C4-2B (cell line): ENCODE measurements around the gene ARID4B.
"Not testable (repeated sequence)": the region's sequence is repeated elsewhere in the genome, so short reads cannot be mapped to it uniquely, and the experiment has no call there.

Source experiments
- H3K27ac ChIP-seq: fragments of 450-650 bp; 2 replicates; pipeline ENCODE4 v1.5.1; 2017
- ZFX ChIP-seq: fragments of 450-650 bp; IDR thresholded peaks from 2 replicates; pipeline ENCODE4 v1.6.1; 2017
- TF ChIP-seq, protein P1 (sequence below): fragments of 450-650 bp; conservative IDR thresholded peaks from 2 replicates; pipeline ENCODE4 v1.5.1; 2017; ENCODE audit warnings: mild to moderate bottlenecking

ARID4B gene

DNA sequence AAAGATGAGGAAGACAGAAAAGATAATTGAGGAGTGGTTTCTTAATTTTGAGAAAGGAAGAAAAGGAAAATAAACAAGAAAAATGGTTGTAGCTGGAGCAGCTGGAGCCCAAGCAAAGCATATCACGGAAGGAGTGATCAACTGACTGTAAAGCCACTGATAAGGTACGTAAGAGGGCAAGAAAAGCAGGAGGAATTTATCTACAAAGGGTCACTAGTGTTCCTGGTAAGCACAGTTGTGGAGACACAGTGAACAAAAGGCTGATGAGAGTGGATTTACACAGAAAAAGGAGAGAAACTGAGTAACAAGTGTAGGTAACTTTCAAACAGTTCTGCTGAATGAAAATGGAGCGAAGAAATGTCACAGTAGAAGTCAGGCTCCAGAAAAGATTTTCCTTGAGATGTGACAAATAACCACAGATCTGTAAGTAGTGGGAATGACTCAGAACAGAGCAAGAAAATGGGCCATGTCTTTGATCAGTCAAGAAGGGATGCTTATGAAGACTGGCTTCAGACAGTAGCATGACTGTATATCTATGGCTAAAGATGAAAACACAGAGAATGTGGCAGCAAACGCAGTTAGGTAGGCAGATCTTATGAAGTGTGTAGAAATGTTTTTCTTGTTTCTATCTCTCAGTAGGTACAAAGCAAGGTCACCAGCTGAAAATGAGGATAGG, 121.3 kb downstream of the ARID4B start:
- TF ChIP-seq, protein P1, sequence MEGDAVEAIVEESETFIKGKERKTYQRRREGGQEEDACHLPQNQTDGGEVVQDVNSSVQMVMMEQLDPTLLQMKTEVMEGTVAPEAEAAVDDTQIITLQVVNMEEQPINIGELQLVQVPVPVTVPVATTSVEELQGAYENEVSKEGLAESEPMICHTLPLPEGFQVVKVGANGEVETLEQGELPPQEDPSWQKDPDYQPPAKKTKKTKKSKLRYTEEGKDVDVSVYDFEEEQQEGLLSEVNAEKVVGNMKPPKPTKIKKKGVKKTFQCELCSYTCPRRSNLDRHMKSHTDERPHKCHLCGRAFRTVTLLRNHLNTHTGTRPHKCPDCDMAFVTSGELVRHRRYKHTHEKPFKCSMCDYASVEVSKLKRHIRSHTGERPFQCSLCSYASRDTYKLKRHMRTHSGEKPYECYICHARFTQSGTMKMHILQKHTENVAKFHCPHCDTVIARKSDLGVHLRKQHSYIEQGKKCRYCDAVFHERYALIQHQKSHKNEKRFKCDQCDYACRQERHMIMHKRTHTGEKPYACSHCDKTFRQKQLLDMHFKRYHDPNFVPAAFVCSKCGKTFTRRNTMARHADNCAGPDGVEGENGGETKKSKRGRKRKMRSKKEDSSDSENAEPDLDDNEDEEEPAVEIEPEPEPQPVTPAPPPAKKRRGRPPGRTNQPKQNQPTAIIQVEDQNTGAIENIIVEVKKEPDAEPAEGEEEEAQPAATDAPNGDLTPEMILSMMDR = no peak
- no peak for TF ChIP-seq ZFX

DNA sequence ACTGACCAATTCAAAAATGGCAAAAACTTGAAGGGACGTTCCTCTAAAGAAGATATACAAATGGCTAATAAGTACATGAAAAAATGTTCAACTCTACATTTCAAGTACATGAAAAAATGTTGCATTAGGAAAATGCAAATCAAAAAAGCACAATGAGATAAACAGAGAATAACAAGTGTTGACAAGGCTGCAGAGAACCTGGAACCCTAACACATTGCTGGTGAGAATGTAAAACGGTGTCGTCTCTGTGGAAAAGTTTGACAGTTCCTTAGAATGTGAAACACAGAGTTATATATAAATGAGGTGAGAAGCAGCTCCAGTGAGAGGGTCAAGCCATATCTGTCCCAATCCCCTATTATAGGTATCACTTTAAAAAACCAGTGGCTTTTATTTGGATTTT, 122.3 kb downstream of the ARID4B start:
- no peak for TF ChIP-seq ZFX
- TF ChIP-seq, protein P1 = no peak
- H3K27ac ChIP-seq = no peak overlapping the region

More for the DNA sequence above, 121.3 kb downstream of the ARID4B start:
- no peak overlapping the region for H3K27ac ChIP-seq

DNA sequence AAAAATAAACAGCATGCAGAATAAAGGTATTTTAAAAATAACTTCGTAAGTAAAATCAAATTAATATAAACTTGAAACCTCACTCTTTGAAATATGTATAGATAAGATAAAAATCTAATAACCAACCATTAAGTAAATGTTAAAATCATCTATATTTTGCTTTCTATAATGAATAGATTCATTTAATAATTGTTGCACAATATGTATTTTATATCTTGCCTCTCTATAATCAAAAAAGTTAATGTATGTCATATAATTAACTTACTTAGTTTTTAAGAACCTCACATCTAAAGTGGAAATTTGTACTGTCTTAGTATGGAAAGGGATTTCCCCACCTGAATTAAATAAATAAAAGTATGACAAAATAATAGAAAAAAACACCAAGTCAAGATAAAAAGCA, 124.6 kb downstream of the ARID4B start:
- H3K27ac ChIP-seq = no peak overlapping the region
- TF ChIP-seq ZFX = no peak
- TF ChIP-seq, protein P1 = no peak

DNA sequence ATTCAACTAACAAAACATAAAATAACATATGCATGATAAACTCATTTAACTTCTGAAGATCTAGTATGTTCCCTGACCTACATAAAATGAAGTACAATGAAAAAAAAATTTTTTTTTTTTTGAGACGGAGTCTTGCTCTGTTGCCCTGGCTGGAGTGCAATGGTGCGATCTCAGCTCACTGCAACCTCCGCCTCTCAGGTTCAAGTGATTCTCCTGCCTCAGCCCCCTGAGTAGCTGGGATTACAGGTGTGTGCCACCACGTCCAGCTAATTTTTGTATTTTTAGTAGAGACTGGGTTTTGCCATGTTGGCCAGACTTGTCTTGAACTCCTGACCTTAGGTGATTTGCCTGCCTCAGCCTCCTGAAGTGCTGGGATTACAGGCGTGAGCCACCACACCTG, 125.5 kb downstream of the ARID4B start:
- H3K27ac ChIP-seq = not testable (repeated sequence)

DNA sequence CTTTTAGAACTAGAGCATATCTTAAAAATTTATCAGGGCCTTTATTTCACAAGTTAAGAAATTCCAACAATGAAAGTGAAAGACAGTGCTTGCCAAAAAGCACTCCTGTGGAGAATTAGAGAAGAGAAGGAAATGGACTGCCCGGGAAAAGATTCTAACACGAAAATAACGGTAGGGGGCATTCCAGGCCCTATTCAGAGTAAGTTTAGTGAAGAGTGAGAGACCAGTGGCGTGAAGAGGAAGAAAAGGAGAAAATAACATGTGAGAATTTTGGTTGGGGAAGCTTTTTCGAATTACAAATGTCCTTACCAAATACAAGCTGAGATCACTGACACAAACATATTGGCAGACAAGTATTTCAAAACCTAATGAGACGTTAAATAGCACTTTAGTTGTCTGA, 128.5 kb downstream of the ARID4B start:
- TF ChIP-seq, protein P1 = peak; percentile 65
- TF ChIP-seq ZFX = no peak
- H3K27ac ChIP-seq = no peak overlapping the region

DNA sequence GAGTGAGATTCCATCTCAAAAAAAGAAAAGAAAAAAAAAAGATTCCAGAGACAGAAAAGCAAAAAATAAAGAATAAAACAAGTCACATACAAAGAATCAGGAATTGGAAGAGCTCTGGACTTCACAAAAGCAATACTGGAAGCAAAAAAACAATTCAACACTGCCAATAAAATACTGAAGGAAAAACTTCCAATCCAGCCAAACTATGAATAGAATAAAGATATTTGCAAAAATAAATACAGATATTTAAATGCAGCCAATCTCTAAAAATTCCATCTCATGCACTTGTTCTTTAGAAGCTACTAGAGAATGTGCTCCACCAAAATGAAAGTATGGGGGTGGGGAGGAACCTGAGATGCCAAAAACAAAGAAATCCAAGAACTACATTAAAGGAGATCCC, 137.5 kb downstream of the ARID4B start:
- no peak overlapping the region for H3K27ac ChIP-seq
- no peak for TF ChIP-seq ZFX
- TF ChIP-seq, protein P1 = no peak

DNA sequence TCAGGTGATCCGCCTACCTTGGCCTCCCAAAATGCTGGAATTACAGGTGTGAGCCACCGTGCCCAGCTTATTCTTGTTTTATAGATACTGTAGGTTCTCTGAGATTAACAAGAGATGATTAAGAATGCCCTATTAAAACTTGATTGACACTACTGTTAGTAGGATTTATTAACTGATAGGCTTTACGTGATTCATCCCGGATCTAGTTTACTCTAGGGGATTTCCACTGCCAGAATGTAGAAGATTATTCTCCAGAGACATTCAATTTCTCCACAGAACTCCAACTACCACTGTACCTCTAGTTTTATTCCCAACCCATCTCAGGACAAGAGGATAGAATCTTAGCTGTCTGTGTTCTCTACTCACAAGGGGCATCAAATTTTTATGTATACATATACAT, 140.7 kb downstream of the ARID4B start:
- H3K27ac ChIP-seq = no peak overlapping the region
- TF ChIP-seq ZFX = no peak
- TF ChIP-seq, protein P1 = no peak
